Fibroblast of skin of scalp (primary cell): ENCODE results near the gene GRM5.
"Not testable (repeated sequence)": the region's sequence is repeated elsewhere in the genome, so short reads cannot be mapped to it uniquely, and the experiment has no call there.

ENCODE experiments used
- DNase-seq: peaks from one replicate; pipeline ENCODE4 v3.0.0-alpha.2; 2013

Gene GRM5

GRCh38 chr11:88536616-88537265 is 529.0 kb downstream of the GRM5 start:
- no peak for DNase-seq

- peak; percentile 90 for DNase-seq
Observed at GRCh38 chr11:88535916-88536547, 529.8 kb downstream of the GRM5 start.

GRCh38 chr11:88535266-88535665 is 530.5 kb downstream of the GRM5 start:
- DNase-seq, result no peak

DNA sequence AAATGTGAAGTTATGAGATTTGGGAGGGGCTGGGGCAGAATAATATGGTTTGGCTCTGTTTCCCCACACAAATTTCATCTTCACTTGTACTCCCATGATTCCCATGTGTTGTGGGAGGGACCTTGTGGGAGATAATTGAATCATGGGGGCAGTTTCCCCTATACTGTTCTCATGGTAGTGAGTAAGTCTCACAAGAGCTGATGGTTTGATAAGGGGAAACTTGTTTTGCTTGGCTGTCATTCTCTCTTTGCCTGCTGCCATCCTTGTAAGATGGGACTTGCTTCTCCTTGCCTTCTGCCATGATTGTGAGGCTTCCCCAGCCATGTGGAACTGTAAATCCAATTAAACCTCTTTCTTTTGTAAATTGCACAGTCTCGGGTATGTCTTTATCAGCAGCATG is 531.1 kb downstream of the GRM5 start:
- not testable (repeated sequence) for DNase-seq

DNA sequence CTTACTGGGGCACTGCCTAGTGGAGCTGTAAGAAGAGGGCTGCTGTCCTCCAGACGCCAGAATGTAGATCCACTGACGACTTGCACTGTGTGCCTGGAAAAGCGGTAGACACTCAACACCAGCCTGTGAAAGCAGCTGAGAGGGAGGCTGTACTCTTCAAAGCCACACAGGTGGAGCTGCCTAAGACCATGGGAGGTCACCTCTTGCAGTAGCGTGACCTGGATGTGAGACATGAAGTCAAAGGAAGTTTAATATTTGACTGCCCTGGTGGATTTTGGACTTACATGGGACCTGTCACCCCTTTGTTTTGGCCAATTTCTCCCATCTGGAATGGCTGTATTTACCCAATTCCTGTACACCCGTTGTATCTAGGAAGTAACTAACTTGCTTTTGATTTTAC is 531.6 kb downstream of the GRM5 start:
- no peak for DNase-seq

- DNase-seq, result no peak
Observed at GRCh38 chr11:88533001-88533400, 532.8 kb downstream of the GRM5 start.

GRCh38 chr11:88531831-88532230 is 534.0 kb downstream of the GRM5 start:
- DNase-seq, result peak; percentile 68

DNA sequence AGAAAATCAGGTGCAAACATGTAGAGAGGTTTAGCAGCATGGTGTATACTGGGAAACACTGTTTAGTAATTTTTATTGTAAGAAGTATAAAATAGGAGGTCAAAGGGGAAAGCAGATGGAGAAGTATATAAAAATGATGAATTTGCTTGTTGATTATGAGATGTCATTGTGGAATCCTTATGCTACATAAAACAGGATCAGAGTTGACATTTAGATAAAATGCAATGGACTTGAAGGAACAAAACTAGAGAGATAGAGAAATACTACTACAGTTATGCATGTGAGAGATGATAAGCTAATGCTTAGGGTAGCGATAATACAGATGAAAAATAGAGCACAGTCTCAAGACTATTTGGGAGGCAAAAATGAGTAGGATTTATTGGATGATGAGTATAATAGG is 536.4 kb downstream of the GRM5 start:
- DNase-seq, result no peak

DNA sequence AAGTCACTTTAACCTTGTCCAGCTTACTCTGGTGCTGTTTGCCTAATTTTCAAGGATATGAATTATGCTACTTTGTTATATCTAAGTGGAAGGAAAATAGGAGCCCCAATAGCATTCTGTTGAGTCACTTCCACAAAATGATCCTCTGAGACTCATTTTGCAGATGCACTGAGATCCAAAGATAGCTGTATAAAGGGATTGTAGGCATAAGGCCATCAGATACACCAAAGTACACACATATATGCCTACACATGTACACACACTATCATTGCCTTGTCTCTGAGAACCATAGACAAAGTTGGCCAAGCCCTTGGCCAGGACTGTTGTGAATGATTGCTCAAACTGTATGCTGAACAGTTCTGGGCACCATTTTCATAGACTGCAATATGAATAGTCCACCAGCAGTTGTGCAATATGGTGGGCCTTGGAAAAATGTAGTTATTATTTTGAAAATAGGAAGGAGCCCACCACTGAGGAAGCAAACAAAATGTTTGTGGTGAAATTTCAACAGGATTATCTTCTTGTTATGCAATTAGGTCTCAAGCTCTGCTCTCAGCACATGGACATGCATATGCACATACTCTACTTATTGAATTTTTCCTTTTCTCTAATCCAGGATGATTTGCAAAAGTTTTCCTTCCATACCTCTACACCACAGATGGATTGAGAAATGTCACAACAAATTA is 542.3 kb downstream of the GRM5 start:
- peak; percentile 39 for DNase-seq

DNA sequence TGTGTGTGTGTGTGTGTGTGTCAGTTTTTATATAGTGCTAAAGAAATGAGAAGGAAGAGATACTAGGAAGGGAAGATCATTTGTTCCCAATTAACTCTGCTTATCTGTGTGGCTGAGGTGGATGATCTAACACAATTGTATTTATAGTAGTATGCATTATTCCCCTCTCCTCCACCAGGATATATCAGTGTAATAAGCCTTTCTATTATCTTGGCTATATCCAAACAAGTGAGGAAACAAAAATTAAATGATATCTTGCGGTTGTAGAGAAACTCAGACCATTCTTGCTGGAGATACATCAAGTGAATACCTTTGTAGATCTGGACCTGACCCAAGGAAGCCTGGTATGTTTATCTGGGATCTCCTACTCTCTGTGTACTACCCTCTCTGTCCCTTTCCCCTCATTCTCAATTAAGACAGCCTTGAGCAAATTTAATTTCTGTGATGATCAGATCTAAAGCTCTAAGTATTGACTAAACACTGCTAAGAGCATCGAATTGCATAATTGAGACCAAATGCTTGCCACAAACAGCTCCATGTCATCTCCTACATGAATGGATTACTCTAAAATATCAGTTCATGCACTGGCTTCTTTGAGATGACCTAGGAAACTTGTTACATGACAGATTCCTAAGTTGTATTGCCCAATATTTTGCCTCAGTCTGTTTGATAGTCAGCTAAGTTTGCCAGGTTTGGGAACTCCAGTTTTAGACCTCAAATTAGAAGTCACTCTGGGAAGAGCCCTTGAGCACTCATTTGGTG is 543.0 kb downstream of the GRM5 start:
- no peak for DNase-seq

- no peak for DNase-seq
Observed at GRCh38 chr11:88521799-88522201, 544.0 kb downstream of the GRM5 start.

GRCh38 chr11:88521399-88521798 is 544.4 kb downstream of the GRM5 start:
- DNase-seq, result peak; percentile 79

DNA sequence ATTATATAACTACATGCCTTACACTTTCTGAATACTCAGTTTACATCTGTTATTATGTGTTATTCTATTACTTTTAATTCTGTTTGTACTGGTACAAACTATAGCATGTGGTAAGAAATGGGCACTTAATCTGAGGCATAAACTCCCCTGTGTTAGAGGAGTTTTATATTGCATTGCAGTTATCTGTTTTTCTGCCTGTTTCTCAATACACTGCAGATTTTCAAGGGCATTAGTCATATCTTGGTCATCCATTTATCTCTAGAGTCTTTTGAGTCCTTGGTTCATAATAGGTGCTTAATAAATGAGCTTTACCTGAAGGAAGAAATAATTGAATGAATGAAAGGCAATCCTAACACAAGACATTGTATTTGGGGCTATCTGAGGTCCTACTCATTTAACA is 545.4 kb downstream of the GRM5 start:
- DNase-seq, result no peak

GRCh38 chr11:88515002-88515401 is 550.8 kb downstream of the GRM5 start:
- no peak for DNase-seq

GRCh38 chr11:88511006-88511405 is 554.8 kb downstream of the GRM5 start:
- no peak for DNase-seq

GRCh38 chr11:88508759-88509581 is 556.8 kb downstream of the GRM5 start:
- DNase-seq, result peak; percentile 43

DNA sequence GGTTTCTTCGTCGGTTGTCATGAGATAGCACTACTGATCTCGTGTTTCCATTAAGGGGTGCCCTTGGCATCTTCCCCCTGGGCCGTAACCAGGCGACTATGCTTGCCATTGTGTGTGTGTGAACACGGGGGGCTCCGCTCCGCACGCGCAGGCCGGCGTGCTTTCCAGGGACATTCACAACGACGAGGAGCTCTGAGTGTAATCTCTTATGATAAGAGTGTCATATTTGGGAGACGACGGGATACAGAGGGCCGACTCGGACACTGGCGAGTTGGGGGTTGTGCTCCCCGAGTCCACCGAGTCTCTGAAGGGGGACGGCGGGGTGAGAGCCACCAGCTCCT is 557.4 kb downstream of the GRM5 start:
- DNase-seq, result no peak

DNA sequence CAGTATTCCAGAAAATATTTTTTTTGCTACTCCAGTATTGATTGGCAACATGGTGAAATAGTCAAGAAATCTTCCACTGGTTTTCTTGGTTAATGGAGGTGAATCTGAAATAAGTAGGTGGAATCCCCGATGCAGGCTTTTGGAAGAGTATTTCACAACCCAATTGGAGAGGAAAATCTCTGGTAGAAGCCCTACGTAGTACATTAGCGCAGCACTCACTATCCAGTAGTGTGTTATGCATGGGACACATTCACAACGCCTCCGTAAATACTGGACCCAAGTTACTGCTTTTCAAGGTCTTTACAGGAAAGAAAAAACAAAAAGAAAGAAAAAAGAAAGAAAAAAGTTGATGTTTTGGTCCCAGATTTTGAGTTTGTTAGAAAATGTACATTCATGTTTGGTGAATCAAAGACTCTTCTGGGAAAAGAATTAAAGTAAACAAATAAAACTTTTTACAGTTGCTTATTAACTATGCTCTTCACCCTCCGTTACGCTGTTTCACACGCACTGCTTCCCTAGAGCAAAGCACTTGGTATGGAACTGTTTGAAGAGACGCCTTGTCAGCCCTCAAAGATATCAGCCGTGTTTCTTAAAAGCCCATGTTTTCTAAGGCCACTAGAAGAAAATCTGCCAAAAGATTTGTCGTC is 557.9 kb downstream of the GRM5 start:
- no peak for DNase-seq

GRCh38 chr11:88501541-88501940 is 564.2 kb downstream of the GRM5 start:
- no peak for DNase-seq

DNA sequence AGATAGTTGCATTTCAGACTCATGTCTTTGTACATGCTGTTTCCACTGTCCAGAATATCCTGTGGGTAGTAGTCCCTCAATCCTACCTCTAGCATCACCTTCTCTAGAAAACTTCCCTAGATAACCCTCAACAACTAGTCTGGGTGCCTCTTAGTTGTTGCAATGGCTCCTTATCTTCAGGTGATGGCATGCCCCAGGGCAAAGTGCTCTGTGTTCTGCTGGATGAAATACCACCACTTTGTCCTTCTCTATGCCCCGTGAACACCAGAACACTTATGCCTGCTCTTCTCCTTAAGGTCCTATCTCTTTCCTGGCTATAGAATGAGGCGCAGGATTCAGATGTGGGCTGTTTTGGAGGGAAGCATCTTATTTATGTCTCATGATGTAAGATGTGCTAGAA is 569.9 kb downstream of the GRM5 start:
- DNase-seq, result no peak

DNA sequence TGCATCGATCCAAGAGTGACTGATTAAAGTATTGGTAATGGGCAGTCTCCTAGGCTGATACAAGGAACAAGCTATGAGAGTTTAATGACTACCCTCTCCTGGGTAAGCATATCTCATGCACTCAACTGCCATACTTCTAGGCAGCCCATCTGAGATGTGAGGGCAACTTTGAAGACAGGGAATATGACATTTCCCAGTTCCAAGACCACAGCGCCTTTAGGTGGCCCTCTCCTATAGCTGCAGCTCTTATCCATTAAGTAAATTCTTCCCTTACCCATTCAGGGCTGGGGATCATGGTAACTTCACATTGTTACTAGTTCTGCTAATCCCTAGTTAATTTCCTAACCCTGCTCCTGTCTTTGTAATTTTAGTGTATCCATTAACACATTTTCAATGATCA is 570.9 kb downstream of the GRM5 start:
- DNase-seq, result no peak

DNA sequence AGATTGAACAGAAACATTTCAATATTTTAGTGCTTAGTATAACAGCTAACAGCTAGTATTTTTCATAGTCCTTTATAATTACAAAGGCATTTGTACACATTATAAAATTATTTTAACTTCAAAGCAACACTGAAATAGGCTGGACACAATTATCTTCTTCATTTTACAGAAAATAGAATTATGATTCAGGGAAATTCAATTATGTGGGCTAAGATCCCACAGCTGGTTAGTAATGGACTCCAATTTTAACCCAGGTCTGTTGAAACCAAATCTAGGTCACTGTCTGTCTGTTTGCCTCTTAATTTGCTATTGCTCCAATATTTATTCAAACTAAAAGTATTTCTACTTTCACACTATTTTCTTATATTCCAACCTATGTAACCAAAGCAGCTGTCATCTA is 574.1 kb downstream of the GRM5 start:
- DNase-seq, result no peak
